GM12801 (cell line): Measurements from ENCODE around the gene FA2H.

Experiments used
- TF ChIP-seq, protein P1 (sequence below): IDR thresholded peaks from one replicate; pipeline ENCODE4 v1.5.1; 2011; ENCODE audit warnings: control low read depth; ENCODE audit not compliant: insufficient read length; ENCODE audit errors: extremely low read depth

The FA2H gene

GRCh38 chr16:74679983-74680382, 94.6 kb downstream of the FA2H start:
- TF ChIP-seq, protein P1, sequence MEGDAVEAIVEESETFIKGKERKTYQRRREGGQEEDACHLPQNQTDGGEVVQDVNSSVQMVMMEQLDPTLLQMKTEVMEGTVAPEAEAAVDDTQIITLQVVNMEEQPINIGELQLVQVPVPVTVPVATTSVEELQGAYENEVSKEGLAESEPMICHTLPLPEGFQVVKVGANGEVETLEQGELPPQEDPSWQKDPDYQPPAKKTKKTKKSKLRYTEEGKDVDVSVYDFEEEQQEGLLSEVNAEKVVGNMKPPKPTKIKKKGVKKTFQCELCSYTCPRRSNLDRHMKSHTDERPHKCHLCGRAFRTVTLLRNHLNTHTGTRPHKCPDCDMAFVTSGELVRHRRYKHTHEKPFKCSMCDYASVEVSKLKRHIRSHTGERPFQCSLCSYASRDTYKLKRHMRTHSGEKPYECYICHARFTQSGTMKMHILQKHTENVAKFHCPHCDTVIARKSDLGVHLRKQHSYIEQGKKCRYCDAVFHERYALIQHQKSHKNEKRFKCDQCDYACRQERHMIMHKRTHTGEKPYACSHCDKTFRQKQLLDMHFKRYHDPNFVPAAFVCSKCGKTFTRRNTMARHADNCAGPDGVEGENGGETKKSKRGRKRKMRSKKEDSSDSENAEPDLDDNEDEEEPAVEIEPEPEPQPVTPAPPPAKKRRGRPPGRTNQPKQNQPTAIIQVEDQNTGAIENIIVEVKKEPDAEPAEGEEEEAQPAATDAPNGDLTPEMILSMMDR: no peak

GRCh38 chr16:74677868-74678267, 96.8 kb downstream of the FA2H start:
- TF ChIP-seq, protein P1: no peak

DNA sequence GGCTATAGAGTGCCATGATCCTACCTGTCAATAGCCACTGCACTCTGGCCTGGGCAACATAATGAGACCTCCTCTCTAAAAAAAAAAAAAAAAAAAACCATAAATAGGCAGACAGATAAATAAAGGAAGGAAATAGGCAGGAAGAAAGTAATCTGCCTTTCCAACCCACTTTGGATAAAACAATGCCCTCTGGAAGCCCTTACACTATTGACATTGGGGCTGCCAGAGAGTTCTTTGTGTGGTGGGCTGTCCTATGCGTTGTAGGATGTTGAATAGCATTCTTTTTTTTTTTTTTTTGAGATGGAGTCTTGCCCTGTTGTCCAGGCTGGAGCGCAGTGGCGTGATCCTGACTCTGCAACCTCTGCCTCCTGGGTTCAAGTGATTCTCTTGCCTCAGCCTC, 100.7 kb downstream of the FA2H start:
- TF ChIP-seq, protein P1: no peak

DNA sequence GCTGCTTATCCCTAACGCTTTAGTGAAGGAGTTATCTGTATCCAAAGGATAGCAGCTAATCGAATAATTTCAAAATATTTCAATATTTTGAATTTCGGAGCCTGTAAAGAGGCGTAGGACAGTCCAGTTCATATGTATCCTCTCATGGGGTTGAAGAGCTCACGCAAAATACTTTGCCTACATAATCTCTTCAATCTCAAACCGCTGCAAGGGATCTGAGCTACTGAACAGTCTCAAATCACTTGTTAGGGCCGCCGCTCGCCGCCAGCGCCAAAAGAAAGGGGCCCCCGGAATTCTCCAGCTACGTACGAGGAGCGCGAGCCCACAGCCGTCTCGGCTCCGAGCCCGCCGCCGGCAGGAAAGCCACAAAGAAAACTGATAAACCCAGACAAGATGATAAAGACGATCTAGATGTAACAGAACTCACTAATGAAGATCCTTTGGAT, 107.3 kb downstream of the FA2H start:
- TF ChIP-seq, protein P1: no peak

- TF ChIP-seq, protein P1: no peak
Measured at GRCh38 chr16:74666425-74667254, 108.0 kb downstream of the FA2H start, which contains the start of gene RFWD3. RFWD3 (minus strand) TSS chr16:74666877; CDS start chr16:74661449, 5,428 bp downstream.

DNA sequence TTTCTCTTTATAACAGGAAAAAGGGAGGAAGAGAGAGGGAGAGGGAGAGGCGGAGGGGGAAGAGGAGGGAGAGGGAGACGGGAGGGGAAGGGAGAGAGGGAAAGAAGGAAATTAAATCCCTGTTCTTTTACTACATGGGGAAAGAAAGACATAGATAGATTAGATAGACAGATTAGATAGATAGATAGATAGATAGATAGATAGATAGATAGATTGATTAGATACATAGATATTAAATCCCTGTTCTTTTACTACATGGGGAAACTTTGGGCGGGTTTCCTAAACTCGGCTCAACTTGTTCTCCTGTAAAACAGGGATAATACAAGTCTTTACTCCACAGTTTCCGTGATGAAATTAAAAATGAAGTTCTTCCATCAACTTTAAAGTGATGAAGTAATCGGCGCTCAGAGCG, 108.6 kb downstream of the FA2H start:
- TF ChIP-seq, protein P1: no peak
